SIG-M5 treated with dmso at 0.1 percent for 504 hours (cell line): Measurements from ENCODE around the gene MAG.

ENCODE experiments used
- DNase-seq: peaks from one replicate; lab custom pipeline; 2025; ENCODE audit not compliant: unreplicated experiment; lab: John Stamatoyannopoulos, UW

Gene MAG

DNA sequence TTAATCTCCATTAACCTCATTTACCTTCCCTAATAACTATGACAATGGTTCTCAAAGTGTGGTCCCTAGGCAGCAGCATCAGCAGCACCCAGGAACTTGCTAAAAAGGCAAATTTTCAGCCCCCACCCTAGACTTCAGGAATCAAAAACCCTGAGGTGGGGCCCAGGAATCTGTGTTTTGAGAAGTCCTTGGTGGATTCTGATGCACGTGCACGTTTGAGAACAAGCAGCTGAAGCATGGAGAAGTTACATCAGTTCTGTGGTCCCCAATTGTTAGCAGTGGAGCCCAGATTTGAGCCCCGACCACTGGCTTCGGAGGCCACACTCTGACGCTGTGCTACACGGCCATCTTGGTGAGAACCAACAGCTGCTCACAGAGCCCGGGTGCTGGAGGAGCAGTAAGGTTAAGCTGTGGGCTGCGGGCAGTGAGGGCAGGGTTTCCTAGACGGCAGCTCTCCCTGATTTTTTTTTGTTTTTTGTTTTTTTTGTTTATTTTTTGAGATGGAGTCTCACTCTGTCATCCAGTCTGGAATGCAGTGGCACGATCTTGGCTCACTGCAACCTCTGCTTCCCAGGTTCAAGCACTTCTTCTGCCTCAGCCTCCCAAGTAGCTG is 23.0 kb downstream of the MAG start:
- no peak for DNase-seq

DNA sequence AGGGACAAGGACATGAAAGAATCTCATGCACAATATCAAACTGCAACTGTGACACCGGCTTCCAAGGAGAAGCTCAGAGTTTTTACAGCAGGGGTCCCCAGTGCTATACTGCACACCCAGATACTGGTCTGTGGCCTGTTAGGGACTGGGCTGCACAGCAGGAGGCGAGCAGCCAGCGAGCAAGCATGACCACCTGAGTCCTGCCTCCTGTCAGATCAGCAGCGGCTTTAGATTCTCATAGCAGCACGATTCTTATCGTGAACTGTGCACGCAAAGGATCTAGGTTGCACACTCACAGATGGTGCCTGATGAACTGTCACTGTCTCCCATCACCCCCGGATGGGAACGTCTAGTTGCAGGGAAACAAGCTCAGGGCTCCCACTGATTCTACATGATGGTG is 23.9 kb downstream of the MAG start:
- no peak for DNase-seq

DNA sequence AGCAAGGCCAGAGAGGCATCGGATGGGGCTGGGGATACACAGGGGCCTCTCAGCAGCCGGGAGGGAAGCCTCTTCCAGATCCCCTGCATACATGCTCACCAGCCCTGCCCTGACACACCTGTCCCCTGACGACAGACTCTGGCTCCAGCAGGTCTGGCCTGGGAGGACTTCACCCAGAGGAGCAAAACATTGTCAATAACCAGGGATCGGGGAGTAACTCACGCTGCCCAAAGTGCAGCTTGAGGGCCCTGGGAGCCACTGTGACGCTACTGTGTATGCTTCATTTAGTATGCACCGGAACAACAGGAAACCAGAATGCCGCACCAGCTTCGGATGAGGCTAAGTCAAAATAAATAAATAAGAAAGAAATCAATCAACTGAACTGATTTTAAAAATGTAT is 24.6 kb downstream of the MAG start:
- no peak for DNase-seq

DNA sequence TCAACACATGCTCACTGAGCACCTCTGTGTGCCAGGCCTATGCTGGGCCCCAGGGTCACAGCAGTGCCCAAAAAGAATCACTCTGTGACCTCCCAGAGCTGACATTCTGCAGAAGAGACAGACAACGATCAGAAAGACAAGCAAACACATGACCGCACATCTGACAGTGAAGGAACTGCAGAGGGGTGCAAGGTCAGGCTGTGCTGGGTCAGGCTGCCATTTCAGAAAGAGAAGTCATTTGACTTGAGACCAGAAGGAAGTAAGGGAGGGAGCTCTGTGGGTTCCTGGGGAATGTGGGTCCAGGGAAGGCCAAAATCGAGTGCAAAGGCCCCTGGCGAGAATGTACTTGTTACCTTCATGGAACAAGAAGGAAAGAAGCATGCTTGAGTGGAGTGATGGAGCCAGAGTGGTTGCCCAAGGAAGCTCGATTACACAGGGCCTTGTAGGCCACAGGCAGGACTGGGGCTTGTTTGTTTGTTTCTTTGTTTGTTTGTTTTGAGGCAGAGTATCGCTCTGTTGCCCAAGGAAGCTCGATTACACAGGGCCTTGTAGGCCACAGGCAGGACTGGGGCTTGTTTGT is 25.6 kb downstream of the MAG start:
- DNase-seq = no peak

DNA sequence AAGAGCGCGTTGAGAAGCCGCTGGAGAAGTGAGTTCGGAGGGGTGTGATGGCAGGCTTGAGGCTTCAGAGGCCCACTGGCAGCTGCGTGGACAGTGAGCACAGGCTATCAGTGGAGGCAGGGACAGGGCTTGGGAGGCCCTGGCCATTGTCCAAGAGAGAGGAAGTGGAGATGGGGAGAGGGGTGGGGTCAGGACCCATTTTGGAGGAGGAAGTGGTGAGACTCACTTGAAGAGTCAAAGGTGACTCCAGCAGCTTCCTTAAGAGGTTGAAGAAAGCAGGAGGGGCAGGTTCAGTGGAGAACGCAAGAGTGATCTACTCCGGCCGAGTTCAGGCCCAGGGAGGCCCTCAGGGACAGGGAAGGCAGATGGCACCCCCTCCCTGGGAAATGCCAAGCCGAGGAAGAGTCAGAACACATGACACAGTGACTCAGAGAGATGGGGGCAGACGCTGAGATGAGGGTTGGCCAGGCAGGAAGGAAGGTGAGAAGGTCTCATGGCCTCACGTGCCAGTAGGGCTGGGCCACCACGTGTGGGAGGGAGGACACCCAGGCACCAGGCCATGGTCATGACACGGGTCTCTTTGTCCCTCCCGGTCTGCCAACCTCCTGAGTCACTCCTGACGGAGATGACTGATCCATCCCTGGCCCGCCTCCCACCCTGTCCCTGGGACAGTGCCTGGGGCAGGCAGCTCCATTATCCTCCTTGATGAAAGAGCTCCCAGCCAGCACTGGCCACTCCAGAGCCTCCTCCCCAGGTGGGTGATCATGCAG is 26.9 kb downstream of the MAG start:
- DNase-seq = no peak

DNA sequence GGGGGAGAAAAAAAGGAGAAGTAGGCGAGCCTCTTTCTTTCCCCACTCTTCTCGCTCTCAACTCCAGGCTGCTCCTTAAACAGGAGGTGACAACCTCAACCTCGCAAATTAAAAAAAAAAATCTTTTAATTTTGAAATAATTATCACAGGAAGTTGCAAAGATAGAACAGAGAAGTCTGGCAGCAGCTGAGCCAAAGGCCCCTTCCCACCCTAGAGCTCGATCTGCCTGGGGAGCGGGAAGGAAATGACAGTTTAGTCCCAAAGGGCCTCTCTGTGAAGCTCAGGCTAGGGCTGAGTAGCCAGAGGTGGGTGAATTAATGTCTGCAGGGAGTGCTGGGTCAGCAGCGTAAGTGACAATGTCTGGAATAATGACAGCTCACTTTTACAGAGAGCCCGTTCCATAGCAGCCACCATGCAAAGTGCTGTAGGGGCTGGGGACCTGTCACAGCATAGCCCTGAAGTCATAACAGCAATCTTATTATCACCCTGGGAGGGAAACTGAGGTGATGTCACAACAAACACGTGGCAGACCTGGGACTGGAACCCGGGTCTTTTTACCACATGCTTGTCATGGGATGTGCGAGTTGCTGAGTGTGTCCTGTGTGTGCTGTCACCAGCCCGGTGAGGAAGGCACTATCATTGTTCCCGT is 28.2 kb downstream of the MAG start:
- peak; percentile 48 for DNase-seq

DNA sequence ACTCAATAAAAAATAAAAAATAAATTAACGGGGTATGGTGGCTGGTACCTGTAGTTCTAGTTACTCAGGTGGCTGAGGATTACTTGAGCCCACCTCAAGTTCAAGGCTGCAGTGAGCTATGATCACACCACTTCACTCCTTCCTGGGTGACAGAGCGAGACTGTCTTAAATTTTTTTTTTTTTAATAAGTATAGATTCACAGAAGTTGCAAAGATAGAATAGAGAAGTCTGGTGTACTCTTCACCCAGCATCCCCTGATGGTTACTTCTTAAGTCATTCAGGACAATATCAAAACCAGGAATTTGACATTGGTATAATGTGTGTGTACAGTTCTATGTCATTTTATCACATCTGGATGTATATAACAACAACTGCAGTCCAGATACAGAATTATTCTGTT is 29.3 kb downstream of the MAG start:
- DNase-seq = no peak

DNA sequence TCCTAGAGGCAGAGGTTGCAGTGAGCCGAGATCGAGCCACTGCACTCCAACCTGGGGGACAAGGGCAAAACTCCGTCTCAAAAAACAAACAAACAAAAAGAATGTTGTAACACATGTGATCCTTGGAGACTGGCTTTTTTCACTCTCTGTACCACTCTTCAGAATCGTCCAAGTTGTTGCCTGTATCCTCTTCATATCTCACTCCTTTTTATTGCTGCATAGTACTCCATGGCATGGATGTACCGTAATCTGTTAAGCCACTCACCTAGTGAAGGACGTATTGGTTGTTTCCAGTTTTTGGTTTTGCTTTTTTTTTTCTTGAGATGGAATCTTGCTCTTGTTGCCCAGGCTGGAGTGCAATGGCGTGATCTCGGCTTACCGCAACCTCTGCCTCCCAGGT is 30.1 kb downstream of the MAG start:
- no peak for DNase-seq

DNA sequence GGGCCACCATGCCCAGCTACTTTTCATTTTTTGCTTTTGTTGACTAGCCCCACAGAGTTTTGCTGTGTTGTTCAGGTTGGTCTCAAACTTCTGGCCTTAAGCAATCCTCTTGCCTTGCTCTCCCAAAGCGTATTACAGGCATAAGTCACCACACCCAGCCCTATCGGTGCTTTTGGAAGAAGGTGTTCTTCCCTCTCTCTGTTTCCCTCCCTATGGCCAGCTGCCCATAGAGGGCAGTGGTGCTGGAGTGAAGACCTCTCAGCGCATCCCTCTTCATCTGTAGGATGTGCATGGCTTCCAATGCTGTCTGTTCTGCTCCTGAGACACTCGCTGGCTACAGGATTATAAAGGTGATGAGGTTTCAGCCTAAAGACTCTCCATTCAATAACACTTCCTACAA is 35.7 kb downstream of the MAG start:
- peak; percentile 14 for DNase-seq

DNA sequence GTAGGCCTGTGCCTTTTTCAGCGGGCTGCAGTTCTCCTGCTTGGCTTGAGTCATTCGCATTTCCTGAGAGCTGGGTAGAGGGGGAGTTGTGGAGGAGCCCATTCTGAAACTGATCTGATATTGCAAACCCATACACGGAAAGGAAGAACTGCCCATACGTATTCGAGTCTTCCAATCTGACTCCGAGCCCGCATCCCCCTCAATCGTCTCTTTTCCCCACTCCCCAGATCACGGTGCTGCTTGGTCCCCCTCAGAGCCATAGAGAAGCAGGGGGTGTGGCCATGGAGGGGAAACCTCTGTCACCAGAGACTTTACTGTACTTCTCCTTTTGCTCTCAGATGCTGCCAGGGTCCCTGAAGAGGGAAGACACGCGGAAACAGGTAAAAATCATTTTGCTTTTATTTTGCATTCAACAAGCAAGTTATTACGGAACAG is 36.9 kb downstream of the MAG start, which contains the start of gene CD22:
Gene CD22, plus strand, starts transcription at position 337 of the 435 bp plus-strand sequence. CDS start 2,854 bp downstream, outside the sequence.
- peak; percentile 25 for DNase-seq

DNA sequence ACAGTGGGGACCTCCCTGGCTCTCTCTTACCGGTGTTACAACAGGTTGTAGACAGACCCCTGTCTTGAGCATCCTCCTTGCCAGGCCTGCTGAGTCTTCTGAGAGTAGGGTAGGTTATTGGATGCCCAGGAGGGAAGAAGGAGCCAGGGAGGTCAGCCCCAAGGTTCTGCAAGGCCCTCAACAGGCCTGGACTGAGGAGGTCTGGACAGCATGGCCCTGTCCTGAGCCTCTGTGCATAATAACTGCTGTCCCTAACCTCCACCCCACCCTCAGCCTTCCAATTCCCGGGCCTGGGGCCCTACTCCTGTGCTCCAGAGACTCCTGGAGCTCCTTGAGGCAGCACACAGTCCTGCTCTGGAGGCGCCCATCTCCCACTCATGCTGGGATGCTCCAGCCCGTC is 37.4 kb downstream of the MAG start:
- DNase-seq = no peak

DNA sequence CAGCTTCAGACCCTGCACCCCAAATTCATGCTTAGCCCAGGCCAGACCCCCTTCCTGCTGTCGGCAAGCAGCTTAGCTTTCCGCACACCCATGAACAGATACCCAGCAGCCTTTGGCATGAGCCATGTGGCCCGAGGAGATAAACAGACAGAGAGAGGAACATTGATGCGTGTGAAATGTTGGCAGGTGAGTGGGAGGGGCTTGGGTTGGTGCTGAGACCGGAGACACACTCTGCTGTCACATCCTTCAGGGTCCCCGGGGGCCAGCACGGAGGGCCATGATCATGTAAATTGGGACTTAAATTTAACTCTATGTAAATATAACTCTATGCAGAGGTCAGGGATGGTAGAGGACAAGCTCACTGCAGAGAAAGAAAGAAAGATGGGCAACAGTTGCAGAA is 38.5 kb downstream of the MAG start:
- DNase-seq = no peak

DNA sequence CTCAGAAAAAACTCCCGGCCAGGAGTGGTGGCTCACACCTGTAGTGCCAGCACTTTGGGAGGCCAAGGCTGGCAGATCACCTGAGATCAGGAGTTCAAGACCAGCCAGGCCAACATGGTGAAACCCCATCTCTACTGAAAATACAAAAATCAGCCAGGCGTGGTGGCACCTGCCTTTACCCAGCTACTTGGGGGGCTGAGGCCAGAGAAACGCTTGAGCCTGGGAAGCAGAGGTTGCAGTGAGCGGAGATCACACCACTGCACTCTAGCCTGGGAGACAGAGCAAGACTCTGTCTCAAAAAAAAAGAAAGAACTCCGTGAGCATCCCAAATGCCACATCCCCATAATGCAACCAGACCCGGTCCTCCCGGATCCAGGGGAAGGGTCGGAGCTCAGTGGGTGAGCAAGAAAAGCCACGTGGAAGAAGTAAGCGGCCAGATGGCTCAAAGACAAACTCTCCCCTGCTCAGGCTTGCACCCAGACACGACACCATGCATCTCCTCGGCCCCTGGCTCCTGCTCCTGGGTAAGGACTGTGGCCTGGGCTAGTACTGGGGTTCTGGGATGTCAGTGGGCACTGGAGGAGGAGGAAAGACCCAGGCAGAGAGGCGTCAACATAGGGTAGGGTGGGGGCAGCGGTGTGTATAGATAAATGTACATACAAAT is 39.7 kb downstream of the MAG start:
- DNase-seq = no peak

DNA sequence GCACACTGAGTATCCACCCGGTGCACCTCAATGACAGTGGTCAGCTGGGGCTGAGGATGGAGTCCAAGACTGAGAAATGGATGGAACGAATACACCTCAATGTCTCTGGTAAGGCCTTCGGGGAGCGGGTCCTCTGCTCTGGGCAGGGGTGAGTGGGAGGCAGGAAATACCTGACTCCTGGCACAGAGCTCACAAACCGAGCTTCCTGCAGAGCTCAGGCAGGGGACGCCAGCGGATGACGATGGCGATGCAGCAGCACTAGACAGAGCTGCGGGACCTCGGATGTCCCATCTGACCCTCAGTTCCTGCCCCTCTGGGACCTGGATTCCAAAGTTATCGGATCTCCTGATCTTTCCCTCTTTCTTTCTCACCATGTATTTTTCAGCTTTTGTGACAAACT is 40.9 kb downstream of the MAG start:
- DNase-seq = no peak

DNA sequence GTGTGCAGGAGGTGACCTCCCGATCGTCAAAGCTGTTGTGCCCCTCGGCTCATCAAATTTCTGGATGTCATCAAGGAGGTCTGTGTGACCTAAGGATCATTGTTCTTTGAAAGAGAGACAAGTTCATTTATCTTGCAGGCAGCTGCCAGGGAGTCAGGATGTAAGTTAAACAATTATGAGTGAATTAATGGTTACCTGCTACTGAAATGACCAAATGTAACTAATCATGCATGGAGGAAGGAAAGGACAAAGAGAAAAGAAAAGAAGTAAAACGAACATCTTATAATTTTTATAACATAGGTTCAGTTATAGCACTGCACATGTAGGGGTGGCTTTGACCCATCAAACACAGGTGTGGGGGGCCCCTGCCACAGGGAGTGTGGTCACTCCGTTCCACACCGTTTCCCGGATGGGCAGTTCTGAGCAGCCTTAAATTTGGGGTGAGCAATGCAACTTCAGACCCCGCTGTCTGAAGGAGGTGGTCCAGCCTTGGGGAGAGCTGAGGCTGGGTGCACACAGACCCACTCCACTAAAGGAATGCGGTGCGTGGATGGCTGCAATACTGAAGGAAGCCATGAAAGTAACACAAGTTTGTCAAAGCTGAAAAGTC is 42.3 kb downstream of the MAG start:
- DNase-seq = no peak

DNA sequence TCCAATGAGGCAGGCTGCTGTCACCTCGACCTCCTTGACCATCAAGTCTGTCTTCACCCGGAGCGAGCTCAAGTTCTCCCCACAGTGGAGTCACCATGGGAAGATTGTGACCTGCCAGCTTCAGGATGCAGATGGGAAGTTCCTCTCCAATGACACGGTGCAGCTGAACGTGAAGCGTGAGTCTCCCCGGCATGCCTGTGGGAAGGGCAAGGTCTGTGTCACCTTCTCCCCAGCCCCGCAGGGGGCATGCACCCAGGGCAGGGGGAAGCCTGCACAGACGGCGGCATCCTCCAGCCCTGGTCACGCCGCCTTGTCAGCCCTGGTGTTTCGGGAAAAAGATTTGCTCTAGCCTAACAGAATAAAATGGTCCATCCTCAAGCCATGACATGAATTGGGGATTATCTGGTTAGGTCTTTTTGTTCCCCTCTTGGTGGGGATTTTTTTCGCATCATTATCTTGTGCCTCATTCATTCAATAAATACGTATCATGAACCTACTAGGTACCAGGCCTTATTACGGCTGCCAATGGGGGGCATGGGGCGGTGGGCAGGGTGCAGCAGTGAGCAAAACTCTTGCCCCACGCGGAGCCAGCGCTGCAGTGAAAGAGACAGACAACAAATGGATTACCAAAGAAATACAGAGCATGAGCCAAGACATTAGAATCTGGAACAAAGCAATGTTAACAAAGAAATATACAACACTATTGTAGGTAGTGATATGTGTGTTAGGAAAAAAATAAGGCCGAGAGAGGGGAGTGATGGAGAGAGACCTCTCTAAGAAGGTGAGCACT is 44.4 kb downstream of the MAG start:
- DNase-seq = no peak

DNA sequence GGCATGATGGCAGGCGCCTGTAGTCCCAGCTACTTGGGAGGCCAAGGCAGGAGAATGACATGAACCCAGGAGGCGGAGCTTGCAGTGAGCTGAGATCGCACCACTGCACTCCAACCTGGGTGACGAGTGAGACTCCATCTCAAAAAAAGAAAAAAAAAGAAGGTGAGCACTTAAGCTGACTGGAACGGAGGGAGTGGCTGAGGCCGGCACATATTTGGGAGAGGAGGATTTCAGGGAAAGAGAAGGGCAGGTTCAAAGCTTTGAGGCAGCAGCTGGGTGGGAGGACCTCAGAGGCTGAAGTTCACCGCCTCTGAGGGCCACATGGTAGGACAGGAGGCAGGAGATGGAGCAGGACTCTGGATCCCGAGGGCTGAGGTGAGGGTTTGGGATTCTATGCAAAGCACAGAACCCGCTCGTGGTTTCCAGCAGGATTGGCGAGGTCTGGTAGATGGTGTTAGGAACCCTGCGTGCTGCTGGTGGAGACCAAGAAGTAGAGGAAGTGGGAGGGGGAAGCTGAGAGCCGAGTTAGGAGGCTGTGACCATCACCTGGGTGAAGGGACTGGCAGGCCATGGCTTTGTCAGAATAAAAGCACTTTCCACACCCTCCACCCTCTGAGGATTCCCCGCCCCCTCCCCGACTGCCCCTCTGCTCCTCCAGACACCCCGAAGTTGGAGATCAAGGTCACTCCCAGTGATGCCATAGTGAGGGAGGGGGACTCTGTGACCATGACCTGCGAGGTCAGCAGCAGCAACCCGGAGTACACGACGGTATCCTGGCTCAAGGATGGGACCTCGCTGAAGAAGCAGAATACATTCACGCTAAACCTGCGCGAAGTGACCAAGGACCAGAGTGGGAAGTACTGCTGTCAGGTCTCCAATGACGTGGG is 45.4 kb downstream of the MAG start:
- no peak for DNase-seq

DNA sequence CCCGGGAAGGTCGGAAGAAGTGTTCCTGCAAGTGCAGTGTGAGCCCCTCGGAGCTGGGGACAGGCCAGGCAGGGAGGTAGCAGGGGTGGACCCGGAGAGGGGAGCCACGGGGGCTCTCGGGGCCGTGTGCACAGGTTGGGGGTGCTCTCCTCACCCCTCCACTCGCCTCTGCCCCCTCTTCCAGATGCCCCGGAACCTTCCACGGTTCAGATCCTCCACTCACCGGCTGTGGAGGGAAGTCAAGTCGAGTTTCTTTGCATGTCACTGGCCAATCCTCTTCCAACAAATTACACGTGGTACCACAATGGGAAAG is 46.0 kb downstream of the MAG start:
- no peak for DNase-seq

DNA sequence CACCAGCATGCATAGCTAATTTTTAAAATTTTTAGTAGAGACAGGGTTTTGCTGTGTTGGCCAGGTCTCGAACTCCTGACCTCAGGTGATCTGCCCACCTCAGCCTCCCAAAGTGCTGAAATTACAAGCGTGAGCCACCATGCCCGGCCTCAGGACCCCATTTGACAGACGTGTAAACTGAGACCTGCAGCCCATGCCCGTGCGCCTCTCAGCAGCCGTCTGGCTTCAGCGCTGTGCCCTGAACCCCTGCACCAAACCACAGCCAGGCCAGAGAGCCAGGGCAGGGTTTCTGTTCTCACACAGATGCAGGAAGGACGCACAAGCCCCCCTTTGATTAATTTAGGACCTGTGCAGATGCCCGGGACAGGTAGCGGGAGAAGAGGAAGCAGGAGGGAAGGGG is 48.5 kb downstream of the MAG start:
- DNase-seq = no peak
